Measurements from ENCODE around the gene TRIM54.

DNA sequence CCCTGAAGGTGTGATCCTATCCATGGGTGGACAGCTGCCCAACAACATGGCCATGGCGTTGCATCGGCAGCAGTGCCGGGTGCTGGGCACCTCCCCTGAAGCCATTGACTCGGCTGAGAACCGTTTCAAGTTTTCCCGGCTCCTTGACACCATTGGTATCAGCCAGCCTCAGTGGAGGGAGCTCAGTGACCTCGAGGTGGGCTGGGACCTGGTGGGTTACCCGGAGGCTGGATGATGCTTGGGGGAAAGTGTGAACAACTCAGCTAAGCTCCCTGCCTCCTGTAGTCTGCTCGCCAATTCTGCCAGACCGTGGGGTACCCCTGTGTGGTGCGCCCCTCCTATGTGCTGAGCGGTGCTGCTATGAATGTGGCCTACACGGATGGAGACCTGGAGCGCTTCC lies 48.9 kb upstream of the TRIM54 start:
- TF ChIP-seq EZH2 (IDR thresholded peaks at IDR 0.05): no peak
- no peak for TF ChIP-seq POLR2AphosphoS5 (IDR thresholded peaks at IDR 0.05; ENCODE audit: borderline replicate concordance, low read depth, low read length)
- no peak for TF ChIP-seq FOXP2 (optimal IDR thresholded peaks at IDR 0.05; ENCODE audit: control extremely low read depth, extremely low read length, insufficient read depth)

All from SK-N-MC (cell line).